ENCODE data around the gene HIC1.

- TF ChIP-seq POLR2A (IDR thresholded peaks at IDR 0.05) (no peak), CTCF (IDR thresholded peaks at IDR 0.05) (no peak)
Observed at GRCh38 chr17:2034806-2035540, 19.9 kb upstream of the HIC1 start.
